GM12878 (cell line): ENCODE data around the gene CHRM5. TPM values are rescaled to one million over a fixed set of nuclear protein-coding genes. Genes with fewer than 3 reads are reported as not detected.

Experiments
- ATAC-seq: fragments of 200-7000 bp; cut with Tn5 transposase; 3 replicates; pipeline ENCODE4 v1.9.1; 2020; ENCODE audit warnings: mild to moderate bottlenecking, moderate library complexity
- BruUV-seq: library from RNA; stranded (reverse); fragments of 400-500 nt; replicated peaks from 2 replicates; lab custom pipeline; 2021; lab: Mats Ljungman, UMichigan
- CTCF ChIA-PET: fragments of 300-600 bp; sonication (Branson Sonifier 250); formaldehyde crosslinking; extraction: SDS; loops from one replicate; lab custom pipeline; 2021; ENCODE audit warnings: inconsistent platforms; lab: Yijun Ruan, JAX
- POLR2A ChIA-PET: fragments of 350-600 bp; formaldehyde crosslinking; extraction: SDS; loops from one replicate; lab custom pipeline; 2021; ENCODE audit warnings: inconsistent platforms; lab: Charles Lee
- RAD21 ChIA-PET: fragments of 300-600 bp; sonication (Branson Sonifier 250); formaldehyde crosslinking; loops from one replicate; lab custom pipeline; 2023; ENCODE audit warnings: antibody characterized with exemption; ENCODE audit not compliant: unreplicated experiment; lab: Charles Lee
- SMC1A ChIA-PET: fragments of 300-600 bp; sonication (Branson Sonifier 250); formaldehyde crosslinking; loops from one replicate; lab custom pipeline; 2023; ENCODE audit not compliant: unreplicated experiment, uncharacterized antibody; lab: Charles Lee
- DNase-seq: peaks from one replicate; pipeline ENCODE4 v3.0.0-alpha.2; 2011; ENCODE audit warnings: low read depth, low spot score
- FAIRE-seq: peaks from 3 replicates; lab custom pipeline; 2011; peaks lifted over from hg19 to GRCh38; lab: Jason Lieb, UNC
- H2AFZ ChIP-seq: 2 replicates; pipeline ENCODE4 v1.6.0; 2011; ENCODE audit warnings: low read depth, low read length, control low read depth; ENCODE audit not compliant: control insufficient read depth
- H3K27ac ChIP-seq: 2 replicates; pipeline ENCODE4 v1.5.1; 2011; ENCODE audit warnings: control low read depth; ENCODE audit not compliant: control insufficient read depth, insufficient read depth
- H3K27me3 ChIP-seq, 2 experiments: replicated peaks in 1 of 2; 2 replicates each; pipeline versions ENCODE4 v1.6.0 to v1.6.1; 2011; ENCODE audit warnings: low read length in 1 of 2; ENCODE audit not compliant: control insufficient read depth in 2 of 2, insufficient read depth in 2 of 2
- H3K36me3 ChIP-seq, 2 experiments: 2 replicates each; pipeline ENCODE4 v1.5.1; 2011; ENCODE audit warnings: low read length in 1 of 2; ENCODE audit not compliant: control insufficient read depth in 2 of 2, insufficient read depth in 2 of 2
- H3K4me1 ChIP-seq: 2 replicates; pipeline ENCODE4 v1.6.1; 2011; ENCODE audit warnings: mild to moderate bottlenecking, low read length, moderate library complexity, mixed read lengths; ENCODE audit not compliant: control insufficient read depth, insufficient read depth
- H3K4me2 ChIP-seq: 2 replicates; pipeline ENCODE4 v1.6.0; 2011; ENCODE audit warnings: control low read depth; ENCODE audit not compliant: control insufficient read depth, insufficient read depth
- H3K4me3 ChIP-seq: fragments of 200-600 bp; sonication (generic); 2 replicates; pipeline ENCODE4 v1.5.1; 2016
- H3K79me2 ChIP-seq: 2 replicates; pipeline ENCODE4 v1.6.0; 2011; ENCODE audit warnings: low read length; ENCODE audit not compliant: control insufficient read depth, insufficient read depth
- H3K9ac ChIP-seq: 2 replicates; pipeline ENCODE4 v1.8.0; 2011; ENCODE audit warnings: low read length, control low read depth, mixed read lengths; ENCODE audit not compliant: control insufficient read depth, insufficient read depth
- H3K9me3 ChIP-seq: replicated peaks from 3 replicates; pipeline ENCODE4 v1.5.1; 2011; ENCODE audit warnings: mild to moderate bottlenecking, low read length; ENCODE audit not compliant: control insufficient read depth, insufficient read depth
- H4K20me1 ChIP-seq: 2 replicates; pipeline ENCODE4 v1.6.0; 2011; ENCODE audit not compliant: control insufficient read depth, insufficient read depth
- CHD1 ChIP-seq: IDR thresholded peaks from 2 replicates; pipeline ENCODE4 v1.6.1; 2012; ENCODE audit warnings: low read depth, low read length, improper control_type of control experiment
- CREB1 ChIP-seq: IDR thresholded peaks from 2 replicates; pipeline ENCODE4 v1.6.1; 2012; ENCODE audit warnings: low read depth, mild to moderate bottlenecking, inconsistent platforms
- IRF3 ChIP-seq: fragments of 450-650 bp; IDR thresholded peaks from 2 replicates; pipeline ENCODE4 v1.6.1; 2014; ENCODE audit warnings: mild to moderate bottlenecking
- IRF5 ChIP-seq: fragments of 450-650 bp; IDR thresholded peaks from 2 replicates; pipeline ENCODE4 v1.6.1; 2017; ENCODE audit warnings: borderline replicate concordance
- KLF5 ChIP-seq: fragments of 450-650 bp; IDR thresholded peaks from 2 replicates; pipeline ENCODE4 v1.6.1; 2014; ENCODE audit warnings: mild to moderate bottlenecking; ENCODE audit not compliant: partially characterized antibody
- MEF2A ChIP-seq: IDR thresholded peaks from 2 replicates; pipeline ENCODE4 v1.6.1; 2011; ENCODE audit warnings: low read depth, mild to moderate bottlenecking, low read length, moderate library complexity; ENCODE audit not compliant: insufficient read depth
- MLLT1 ChIP-seq: fragments of 450-650 bp; IDR thresholded peaks from 2 replicates; pipeline ENCODE4 v1.6.1; 2016; ENCODE audit warnings: mild to moderate bottlenecking
- NRF1 ChIP-seq: conservative IDR thresholded peaks from 2 replicates; pipeline ENCODE4 v1.6.1; 2011; ENCODE audit warnings: mild to moderate bottlenecking, low read depth, low read length, improper control_type of control experiment
- PBX3 ChIP-seq: IDR thresholded peaks from 2 replicates; pipeline ENCODE4 v1.6.1; 2011; ENCODE audit warnings: mild to moderate bottlenecking, low read depth, low read length, moderate library complexity; ENCODE audit not compliant: insufficient replicate concordance
- RAD51 ChIP-seq: fragments of 450-650 bp; IDR thresholded peaks from 2 replicates; pipeline ENCODE4 v1.6.1; 2016; ENCODE audit warnings: moderate library complexity, mild to moderate bottlenecking, inconsistent platforms
- TARDBP ChIP-seq: IDR thresholded peaks from 2 replicates; pipeline ENCODE4 v1.6.1; 2016; ENCODE audit warnings: borderline replicate concordance
- TCF3 ChIP-seq: IDR thresholded peaks from 2 replicates; pipeline ENCODE4 v1.6.1; 2012; ENCODE audit warnings: low read depth, mild to moderate bottlenecking, low read length, borderline replicate concordance; ENCODE audit not compliant: insufficient read depth
- YY1 ChIP-seq: IDR thresholded peaks from 2 replicates; pipeline ENCODE4 v1.6.1; 2011; ENCODE audit warnings: low read depth, mild to moderate bottlenecking, low read length
- ZBTB33 ChIP-seq: fragments of 450-650 bp; IDR thresholded peaks from 2 replicates; pipeline ENCODE4 v1.6.1; 2017; ENCODE audit warnings: mild to moderate bottlenecking
- ZSCAN29 ChIP-seq: fragments of 450-650 bp; IDR thresholded peaks from 2 replicates; pipeline ENCODE4 v1.6.1; 2017; ENCODE audit warnings: mild to moderate bottlenecking, moderate library complexity
- WGBS: methylation state at CpG from one replicate; pipeline ENCODE4 v1.1.6; 2016; ENCODE audit warnings: low lambda C conversion rate; ENCODE audit not compliant: insufficient replicate concordance, insufficient coverage; ENCODE audit errors: missing lambda C conversion rate; 5-methylcytosine and 5-hydroxymethylcytosine counted together
- in situ Hi-C: fragments of 300-500 bp; cut with MboI; formaldehyde crosslinking; loops from 9 replicates; pipeline ENCODE4 v1.14.3; 2018; ENCODE audit warnings: mixed read lengths
- intact Hi-C: fragments of 100-400 bp; cut with micrococcal nuclease; formaldehyde crosslinking; loops from one replicate; pipeline ENCODE4 v1.14.2; 2022; ENCODE audit not compliant: unreplicated experiment
- polyA plus RNA-seq, 11 experiments: library from polyadenylated mRNA; depleted of rRNA in 4 of 11; unstranded in 6 of 11; stranded (reverse) in 5 of 11; fragments of >200 nt; fragmentation: Nextera tagmentation in 4 of 11; fragmentation: Illumina TruSeq in 1 of 11; extraction: Ambion mirVana in 4 of 11; extraction: Trizol in 1 of 11; gene quantifications; 1 replicate in 1 of 11; 2 replicates in 10 of 11; pipeline versions ENCODE4 v1.2.1 to v1.2.3, GENCODE V29; 2011 to 2016; ENCODE audit warnings: inconsistent platforms in 2 of 11, missing spikeins in 2 of 11, low read depth in 1 of 11
- total RNA-seq, 4 experiments: library from RNA; depleted of rRNA in 3 of 4; stranded (reverse); fragments of >200 nt in 3 of 4; fragmentation: Illumina TruSeq in 1 of 4; extraction: Trizol in 1 of 4; gene quantifications; 2 replicates each; pipeline versions ENCODE4 v1.2.1 to v1.2.3, GENCODE V29; 2013 to 2021

Gene CHRM5
- total and polyA plus RNA-seq, 10 of the 15 experiments (the other 5 are each of a cell fraction or from before 2014, with no cell fraction given) = 0.01 to 0.10 (median 0.04) TPM; not detected in 6

- TF ChIP-seq NRF1 = no peak
Observed at GRCh38 chr15:34111488-34111887, 143.2 kb downstream of the CHRM5 start (continued).

GRCh38 chr15:34114215-34114614 lies 145.9 kb downstream of the CHRM5 start:
- RAD21 ChIA-PET = no interaction called here

More at GRCh38 chr15:34114215-34114614, 145.9 kb downstream of the CHRM5 start:
- in situ Hi-C loops (no loop called here), intact Hi-C loops (no loop called here)
- ATAC-seq = no peak
- Histone ChIP-seq H4K20me1 (no peaks in the 10 kb centered on the region), H3K9me3 (no peaks in the 10 kb centered on the region), H3K4me2 (no peak overlapping the region), H3K79me2 (no peaks in the 10 kb centered on the region), H2AFZ (no peak overlapping the region), H3K4me1 (no peaks in the 10 kb centered on the region), H3K4me3 (no peak overlapping the region), H3K27me3 (no peaks in the 10 kb centered on the region), H3K27ac (no peak overlapping the region), H3K36me3 (no peaks in the 10 kb centered on the region), H3K9ac (no peak overlapping the region)
- no peak for DNase-seq
- ChIA-PET POLR2A (no interaction called here), SMC1A (interaction anchor here (1.3 kb wide), 1 partner anchor 9 kb away, joined by 3 read pairs; no protein-coding TSS in a partner anchor), CTCF (interaction anchor here (1.1 kb wide), 1 partner anchor 96 kb away, joined by 5 read pairs; the partner anchor contains the start of gene KATNBL1)
- no peak for FAIRE-seq
- TF ChIP-seq IRF3 (no peak), CREB1 (no peak), IRF5 (no peak), ZBTB33 (no peak), MEF2A (no peak), ZSCAN29 (no peak), PBX3 (no peak), KLF5 (no peak), RAD51 (no peak), TCF3 (no peak), CHD1 (no peak), TARDBP (no peak), MLLT1 (no peak), YY1 (no peak)
- 50% methylated on average over 2 of the region's 2 CpGs for WGBS
- no TSS peak for BruUV-seq
